Glomerular endothelial cell (primary cell): Measurements from ENCODE around the gene C19orf85. TPM values are rescaled to one million over a fixed set of nuclear protein-coding genes. Genes with fewer than 3 reads are reported as not detected.

ENCODE experiments used
- DNase-seq: peaks from one replicate; pipeline ENCODE4 v3.0.0-alpha.2; 2011; ENCODE audit warnings: low read depth, low spot score; ENCODE audit errors: extremely low read depth
- total RNA-seq: library from RNA; depleted of rRNA; stranded (reverse); fragments of >200 nt; gene quantifications from 2 replicates; pipeline ENCODE4 v1.2.3, GENCODE V29; 2015

Gene C19orf85
- total RNA-seq, 1 donor from 2014 or later, result not detected

- DNase-seq, result no peak
Measured at GRCh38 chr19:55478364-55478763, 13.8 kb upstream of the C19orf85 start.

- no peak for DNase-seq
Measured at GRCh38 chr19:55477905-55478304, 13.4 kb upstream of the C19orf85 start.

DNA sequence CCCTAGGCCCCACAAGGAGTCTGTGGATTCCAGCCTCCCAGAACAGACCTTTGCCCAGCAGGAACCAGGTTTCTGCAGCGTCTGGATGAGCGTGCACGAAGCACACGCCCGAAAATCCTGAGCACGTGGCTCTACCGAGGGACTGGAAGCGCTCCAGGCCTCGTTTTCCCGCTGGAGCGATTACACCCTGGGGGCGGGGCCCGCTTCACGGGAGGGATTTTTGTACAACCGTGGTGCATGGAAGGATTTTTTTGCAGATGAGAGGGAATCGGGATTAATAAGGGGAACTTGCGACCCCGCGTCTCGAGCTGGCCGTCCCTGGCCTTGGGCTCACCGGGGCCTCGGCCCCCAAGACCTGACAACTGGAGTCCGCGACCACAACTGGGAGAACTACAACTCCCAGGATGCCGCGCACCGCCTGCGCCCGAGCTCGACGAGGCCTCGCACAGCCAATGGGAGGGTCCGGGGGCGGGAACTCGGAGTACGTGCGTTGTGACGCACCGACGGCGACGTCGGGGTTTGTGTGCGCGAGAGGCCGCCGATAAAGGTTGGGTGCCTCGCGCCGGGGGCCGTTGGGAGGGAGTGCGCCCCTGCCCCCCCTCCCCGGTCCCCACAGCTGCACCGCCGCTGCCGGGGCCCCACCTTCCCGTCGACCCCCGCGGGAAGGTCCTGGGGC lies 11.7 kb upstream of the C19orf85 start, which contains the start of gene ZNF628:
Gene ZNF628, plus strand, starts transcription at position 518 of the 676 bp plus-strand sequence. CDS start 3,294 bp downstream, outside the sequence.
- DNase-seq, result peak; percentile 73

- DNase-seq, result no peak
Measured at GRCh38 chr19:55474269-55475265, 10.0 kb upstream of the C19orf85 start.

GRCh38 chr19:55473225-55474012 lies 8.9 kb upstream of the C19orf85 start:
- DNase-seq, result no peak

DNA sequence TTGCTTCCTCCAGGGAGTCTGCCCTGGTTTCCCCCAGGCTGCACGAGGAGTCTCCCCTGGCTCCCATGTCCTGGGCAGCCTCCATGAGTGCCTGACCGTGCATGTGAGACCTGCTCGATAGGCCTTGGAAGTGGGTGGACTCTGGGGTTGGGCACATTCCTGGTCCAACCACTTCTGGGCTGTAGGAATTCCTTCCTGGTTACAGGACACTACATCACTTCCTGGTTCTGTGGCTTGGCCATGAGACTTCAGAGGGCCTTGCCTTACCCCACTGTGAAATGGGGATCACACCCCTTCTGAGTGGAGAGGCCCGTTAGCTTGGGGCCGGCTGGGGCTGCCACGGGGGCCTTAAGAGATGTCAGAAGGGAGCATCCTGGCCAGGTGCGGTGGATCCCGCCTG lies 7.9 kb upstream of the C19orf85 start:
- DNase-seq, result no peak

GRCh38 chr19:55471266-55471665 lies 6.7 kb upstream of the C19orf85 start:
- no peak for DNase-seq

DNA sequence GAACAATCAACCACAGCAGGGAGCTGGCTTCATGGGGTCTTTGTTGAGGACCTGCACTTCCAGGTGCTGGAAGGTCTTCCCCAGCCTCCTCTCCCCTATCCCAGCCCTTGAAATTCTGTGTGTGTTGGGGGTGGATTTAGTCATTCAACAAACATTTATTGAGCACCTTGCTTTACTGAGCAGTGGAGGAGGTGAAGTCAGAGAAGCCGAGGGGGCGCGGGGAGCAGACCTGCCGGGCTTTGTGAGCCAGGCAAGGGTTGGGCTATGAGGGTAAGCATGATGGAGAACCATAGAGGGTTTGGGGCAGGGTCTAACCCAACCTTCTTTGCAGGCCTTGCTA lies 3.5 kb upstream of the C19orf85 start:
- no peak for DNase-seq

DNA sequence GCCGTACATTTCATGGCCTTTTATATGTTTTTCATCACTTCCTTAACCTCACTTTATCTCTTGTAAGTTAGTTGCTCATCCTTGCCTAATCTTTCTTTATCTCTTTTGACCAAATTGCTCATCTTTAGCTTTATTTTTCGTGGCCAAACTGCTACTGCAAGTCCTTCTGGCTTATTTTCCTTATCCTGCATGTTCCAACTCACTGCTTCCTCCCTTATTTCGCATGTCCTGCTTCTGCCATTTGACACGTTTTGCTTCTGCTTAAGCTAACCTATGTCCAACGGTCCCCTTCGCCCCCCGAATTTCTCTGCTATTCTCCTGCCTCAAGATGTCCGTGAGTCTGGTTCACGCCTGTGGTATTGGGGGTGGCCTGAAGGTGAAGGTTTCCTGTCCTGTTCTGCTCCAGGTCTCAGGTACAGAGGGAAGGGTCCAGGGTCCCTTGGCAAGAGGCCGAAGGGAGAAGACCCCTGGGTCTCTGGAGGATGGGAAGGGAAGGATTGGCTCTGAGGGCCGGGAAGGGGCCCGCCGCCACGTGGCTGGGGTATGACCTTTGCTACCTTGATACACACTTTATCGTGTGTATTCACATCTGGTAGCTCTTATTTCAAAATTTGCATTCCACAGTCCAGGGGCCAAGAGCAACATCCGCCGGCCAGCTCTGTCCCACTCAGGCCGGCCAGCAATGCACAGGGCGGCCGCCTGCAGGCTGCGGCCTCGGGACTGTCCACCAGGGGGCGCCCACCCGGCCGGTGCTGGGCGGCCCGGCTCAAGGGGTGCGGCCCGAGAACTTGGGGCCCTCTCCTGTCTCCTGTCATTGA lies 2.9 kb upstream of the C19orf85 start:
- DNase-seq, result no peak

- no peak for DNase-seq
Measured at GRCh38 chr19:55466241-55466614, 1.7 kb upstream of the C19orf85 start.

DNA sequence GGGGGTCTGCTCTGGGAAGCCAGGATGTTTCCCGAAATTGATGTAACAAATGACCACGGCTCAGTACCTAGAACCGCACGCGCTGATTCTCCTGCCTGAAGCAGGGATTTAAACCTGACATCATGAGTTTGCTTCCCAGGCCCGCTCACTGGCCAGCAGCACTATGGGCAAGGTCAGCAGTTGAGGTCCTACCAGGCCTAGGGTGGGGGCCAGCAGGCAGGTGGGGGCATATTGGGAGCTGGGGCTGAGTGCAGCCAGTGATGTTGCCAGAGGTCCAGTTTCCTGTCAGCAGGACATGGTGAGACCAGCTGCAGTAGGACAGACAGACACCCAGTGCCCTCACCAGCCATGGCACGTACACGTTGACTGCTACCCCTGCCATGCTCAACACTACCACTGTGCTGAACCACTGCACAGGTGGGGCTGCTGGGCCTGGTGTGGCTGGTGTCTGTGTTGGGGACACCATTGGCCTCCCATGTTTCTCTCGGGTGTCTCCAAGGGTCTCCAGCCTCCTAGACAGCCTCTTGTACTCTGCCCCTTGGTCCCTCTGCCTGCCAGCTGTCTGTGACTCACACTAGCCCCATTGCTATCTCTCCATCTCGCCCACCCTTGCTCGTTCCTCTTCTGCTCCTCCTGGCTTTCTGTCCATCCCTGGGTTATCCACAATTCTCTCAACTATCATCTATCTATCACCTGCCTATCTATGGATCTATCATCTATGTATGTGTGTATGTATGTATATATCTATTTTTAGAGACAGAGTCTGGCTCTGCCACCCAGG lies 1.1 kb upstream of the C19orf85 start:
- DNase-seq, result no peak

DNA sequence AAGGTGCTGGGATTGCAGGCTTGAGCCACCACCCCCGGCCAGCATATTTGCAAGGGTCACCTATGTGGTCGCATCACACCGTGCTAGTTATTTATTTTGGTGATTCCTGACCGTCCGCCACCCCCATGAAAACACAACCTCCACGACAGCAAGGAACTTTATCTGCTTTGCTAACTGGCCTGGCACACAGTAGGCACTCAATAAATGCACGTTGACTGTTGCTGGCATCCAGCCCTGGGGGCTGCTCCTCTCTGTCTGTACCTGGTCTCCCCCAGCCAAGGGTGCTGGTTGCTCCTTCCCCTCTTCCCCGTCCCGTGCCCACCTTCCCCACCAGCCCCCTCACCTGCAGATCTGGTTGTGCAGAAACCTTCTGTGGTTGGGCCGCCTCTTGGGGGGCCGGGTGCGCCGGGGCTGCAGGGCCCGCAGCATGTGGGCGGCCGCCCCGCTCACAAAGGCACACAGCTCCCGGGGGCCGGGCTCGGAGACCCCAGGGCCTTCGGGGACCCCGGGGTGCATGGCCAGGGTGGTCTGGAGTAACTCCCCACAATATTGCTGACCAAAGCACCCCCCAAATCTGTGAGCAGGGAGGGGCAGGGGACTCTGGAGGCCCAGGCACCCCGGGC lies 401 bp downstream of the C19orf85 start:
- DNase-seq, result no peak

- no peak for DNase-seq
Measured at GRCh38 chr19:55463583-55464031, 944 bp downstream of the C19orf85 start.

DNA sequence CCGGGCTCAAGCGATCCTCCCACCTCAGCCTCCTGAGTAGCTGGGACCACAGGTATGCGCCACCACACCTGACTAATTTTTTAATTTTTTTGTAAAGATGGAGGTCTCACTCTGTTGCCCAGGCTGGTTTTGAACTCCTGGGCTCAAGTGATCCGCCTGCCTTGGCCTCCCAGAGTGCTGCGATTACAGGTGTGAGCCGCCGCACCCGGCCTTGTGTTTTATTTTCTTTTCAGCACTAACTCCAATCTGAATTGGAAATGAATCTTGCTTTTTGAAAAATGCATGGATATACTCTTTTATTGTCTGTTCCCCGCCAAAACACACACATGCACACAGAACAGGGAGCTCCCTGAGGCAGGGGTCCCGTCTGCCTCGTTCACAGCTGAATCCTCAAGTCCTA lies 1.8 kb downstream of the C19orf85 start:
- DNase-seq, result no peak

DNA sequence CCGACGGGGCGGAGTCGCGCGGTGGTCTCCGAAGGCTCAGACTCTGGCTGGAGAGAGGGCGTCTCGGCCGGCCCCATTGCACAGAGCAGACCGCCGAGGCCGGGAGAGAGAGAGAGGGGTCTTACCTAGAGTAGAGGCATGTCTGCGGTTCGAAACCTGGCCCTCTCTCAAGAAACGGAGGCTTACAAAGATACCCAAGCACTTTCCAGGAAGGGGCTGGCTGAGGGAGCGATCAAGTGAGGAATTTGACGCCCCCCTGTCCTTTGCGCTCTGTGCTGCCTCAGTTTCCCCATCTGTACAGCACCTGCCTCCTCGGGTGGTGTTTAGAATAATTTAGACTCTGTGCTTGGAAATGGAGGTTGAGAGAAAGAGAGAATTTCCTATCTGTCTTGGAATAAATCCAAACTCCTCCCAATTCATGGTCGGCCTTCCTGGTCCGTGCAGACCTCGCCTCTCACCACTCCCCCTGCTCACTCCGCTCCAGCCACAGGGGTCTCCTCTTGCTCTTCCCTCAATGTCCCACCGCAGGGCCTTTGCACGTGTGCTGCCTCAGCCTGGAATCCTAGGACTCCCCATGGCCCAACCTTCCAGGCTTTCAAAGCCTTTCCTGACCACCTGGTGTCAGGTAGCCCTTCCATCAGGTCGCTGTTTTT lies 2.5 kb downstream of the C19orf85 start:
- no peak for DNase-seq

- peak; percentile 89 for DNase-seq
Measured at GRCh38 chr19:55461259-55461973, 3.1 kb downstream of the C19orf85 start, which contains the start of gene ISOC2. TSS of gene ISOC2 (minus strand) at chr19:55461642. CDS start at chr19:55456486, 5,156 bp downstream.

GRCh38 chr19:55460670-55461258 lies 3.8 kb downstream of the C19orf85 start:
- no peak for DNase-seq
